Endodermal cell (in vitro differentiated cells): Measurements from ENCODE around the gene TLNRD1. TPM values are rescaled to one million over a fixed set of nuclear protein-coding genes. Genes with fewer than 3 reads are reported as not detected.

Source experiments
- DNase-seq: peaks from one replicate; pipeline ENCODE4 v3.0.0-alpha.2; 2017
- H3K27ac ChIP-seq: 2 replicates; pipeline ENCODE4 v1.5.1; 2013; ENCODE audit warnings: mild to moderate bottlenecking, low read depth, low read length, moderate library complexity
- H3K27me3 ChIP-seq: 2 replicates; pipeline ENCODE4 v1.6.1; 2013; ENCODE audit warnings: mild to moderate bottlenecking, low read length, moderate library complexity; ENCODE audit not compliant: insufficient read depth, control insufficient read depth, poor library complexity, severe bottlenecking
- H3K36me3 ChIP-seq: 2 replicates; pipeline ENCODE4 v1.7.0; 2013; ENCODE audit warnings: mild to moderate bottlenecking, low read length, moderate library complexity; ENCODE audit not compliant: control insufficient read depth, insufficient read depth
- H3K4me1 ChIP-seq: one replicate; pipeline ENCODE4 v1.7.0; 2013; ENCODE audit warnings: low read length; ENCODE audit not compliant: control insufficient read depth, insufficient read depth
- H3K4me3 ChIP-seq: 2 replicates; pipeline ENCODE4 v1.5.1; 2013; ENCODE audit warnings: mild to moderate bottlenecking, low read length, moderate library complexity
- H3K9ac ChIP-seq: 2 replicates; pipeline ENCODE4 v1.6.1; 2013; ENCODE audit warnings: mild to moderate bottlenecking, low read length, moderate library complexity; ENCODE audit not compliant: poor library complexity, severe bottlenecking; ENCODE audit errors: extremely low read depth
- H3K9me3 ChIP-seq: 2 replicates; pipeline ENCODE4 v1.6.1; 2013; ENCODE audit warnings: mild to moderate bottlenecking, low read length, moderate library complexity; ENCODE audit not compliant: control insufficient read depth
- H3K27ac Mint-ChIP-seq: 2 replicates; pipeline ENCODE4 v1.8.0; 2020; ENCODE audit warnings: mixed read lengths
- H3K27me3 Mint-ChIP-seq: 2 replicates; pipeline ENCODE4 v1.8.0; 2021; ENCODE audit warnings: mild to moderate bottlenecking, mixed read lengths; ENCODE audit not compliant: insufficient read depth
- H3K36me3 Mint-ChIP-seq: 2 replicates; pipeline ENCODE4 v1.8.0; 2020; ENCODE audit warnings: low read depth, mixed read lengths
- H3K4me1 Mint-ChIP-seq: 2 replicates; pipeline ENCODE4 v1.8.0; 2020; ENCODE audit warnings: mixed read lengths
- H3K4me3 Mint-ChIP-seq: 2 replicates; pipeline ENCODE4 v1.8.0; 2020; ENCODE audit warnings: mild to moderate bottlenecking, moderate library complexity, mixed read lengths
- H3K9me3 Mint-ChIP-seq: 2 replicates; pipeline ENCODE4 v1.8.0; 2020; ENCODE audit warnings: mild to moderate bottlenecking, mixed read lengths
- WGBS, 2 experiments: methylation state at CpG; one replicate each; pipeline versions ENCODE4 v1.1.5 to v1.1.7; 2013; ENCODE audit warnings: missing lambda C conversion rate in 2 of 2, mixed read lengths in 1 of 2; ENCODE audit not compliant: insufficient coverage in 1 of 2, insufficient read length in 1 of 2; 5-methylcytosine and 5-hydroxymethylcytosine counted together
- total RNA-seq, 2 donors: library from RNA; stranded (reverse); fragmentation: NEBNext Ultra II Directional in 1 of 2; extraction: Animal tissue kit (Norgen Biotek cat#: 25700) in 1 of 2; gene quantifications; 2 replicates in 1 of 2; 3 replicates in 1 of 2; pipeline ENCODE4 v1.2.1, GENCODE V29; 2021
- TF ChIP-seq, protein P1 (sequence below): fragments of 200-600 bp; sonication (generic); conservative IDR thresholded peaks from 2 replicates; pipeline ENCODE4 v1.5.0; 2021; ENCODE audit warnings: antibody characterized with exemption, mild to moderate bottlenecking

TLNRD1 gene
- total RNA-seq, 2 donors from 2014 or later = 25.1 to 28.2 TPM

DNA sequence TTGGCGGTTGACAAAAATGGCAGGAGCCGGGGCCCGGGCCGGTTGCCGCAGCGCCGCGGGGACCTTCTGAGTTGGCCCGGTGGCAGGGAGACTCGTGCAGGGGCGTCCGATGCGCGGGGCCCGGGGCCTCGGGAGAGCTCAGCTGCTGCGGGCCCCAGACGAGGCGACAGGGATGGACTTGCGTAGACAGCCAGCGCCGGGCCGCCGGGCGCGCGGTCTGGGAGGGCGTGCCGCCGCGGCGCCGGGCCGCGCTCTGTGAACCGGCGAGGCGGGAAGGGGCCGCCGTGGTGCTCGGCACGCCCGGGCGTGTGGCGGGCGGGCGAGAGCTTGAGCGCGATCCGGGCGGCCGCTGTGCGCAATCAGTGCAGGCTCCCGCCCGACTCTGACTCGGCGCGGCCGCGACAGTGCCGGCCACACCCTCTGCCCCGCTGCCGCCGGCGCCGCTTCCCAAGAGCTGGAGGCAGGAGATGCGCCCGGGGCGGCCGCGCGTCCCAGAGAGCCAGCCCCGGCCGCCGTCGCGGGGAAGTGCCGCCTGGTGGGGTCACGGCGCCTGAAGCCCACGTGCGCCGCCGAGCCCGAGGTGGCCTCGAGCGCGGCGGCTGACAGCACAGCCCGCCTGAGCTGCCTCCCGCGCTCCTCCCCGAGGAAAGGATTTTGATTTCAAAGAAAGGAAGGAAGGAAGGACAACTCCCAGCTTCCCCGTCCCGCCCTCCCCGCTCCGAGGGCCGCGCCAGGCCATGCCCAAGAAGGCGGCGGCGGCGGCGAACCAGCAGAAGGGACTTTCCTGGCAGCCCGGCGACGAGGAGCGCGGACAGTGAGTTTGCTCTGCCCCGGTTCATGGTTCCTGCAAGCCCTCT, 657 bp downstream of the TLNRD1 start:
- WGBS, 2 experiments = 0% methylated on average over 29 to 110 of the region's 110 CpGs
- TF ChIP-seq, protein P1, sequence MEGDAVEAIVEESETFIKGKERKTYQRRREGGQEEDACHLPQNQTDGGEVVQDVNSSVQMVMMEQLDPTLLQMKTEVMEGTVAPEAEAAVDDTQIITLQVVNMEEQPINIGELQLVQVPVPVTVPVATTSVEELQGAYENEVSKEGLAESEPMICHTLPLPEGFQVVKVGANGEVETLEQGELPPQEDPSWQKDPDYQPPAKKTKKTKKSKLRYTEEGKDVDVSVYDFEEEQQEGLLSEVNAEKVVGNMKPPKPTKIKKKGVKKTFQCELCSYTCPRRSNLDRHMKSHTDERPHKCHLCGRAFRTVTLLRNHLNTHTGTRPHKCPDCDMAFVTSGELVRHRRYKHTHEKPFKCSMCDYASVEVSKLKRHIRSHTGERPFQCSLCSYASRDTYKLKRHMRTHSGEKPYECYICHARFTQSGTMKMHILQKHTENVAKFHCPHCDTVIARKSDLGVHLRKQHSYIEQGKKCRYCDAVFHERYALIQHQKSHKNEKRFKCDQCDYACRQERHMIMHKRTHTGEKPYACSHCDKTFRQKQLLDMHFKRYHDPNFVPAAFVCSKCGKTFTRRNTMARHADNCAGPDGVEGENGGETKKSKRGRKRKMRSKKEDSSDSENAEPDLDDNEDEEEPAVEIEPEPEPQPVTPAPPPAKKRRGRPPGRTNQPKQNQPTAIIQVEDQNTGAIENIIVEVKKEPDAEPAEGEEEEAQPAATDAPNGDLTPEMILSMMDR = no peak
- H3K9ac ChIP-seq = peak overlapping the region; percentile 90

DNA sequence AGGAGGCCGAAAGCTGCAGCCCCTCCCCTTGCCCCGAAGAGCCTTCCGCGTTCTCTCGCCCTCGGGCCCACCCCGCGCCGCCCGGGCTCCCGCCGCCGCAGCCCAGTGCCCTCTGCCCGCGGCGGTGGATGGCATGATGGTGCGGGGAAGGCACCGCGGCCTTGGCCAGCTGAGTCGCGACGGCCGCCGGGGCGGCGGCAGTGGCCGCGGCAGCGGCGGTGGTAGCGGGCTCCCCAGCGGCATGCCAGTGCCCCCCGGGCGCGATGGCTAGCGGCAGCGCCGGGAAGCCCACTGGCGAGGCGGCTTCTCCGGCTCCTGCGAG, 1.2 kb downstream of the TLNRD1 start:
- peaks cover 3% of the 10 kb centered on the region for H3K27me3 Mint-ChIP-seq

More for the DNA sequence above, 657 bp downstream of the TLNRD1 start:
- DNase-seq = peak; percentile 78
- H3K27ac ChIP-seq = peak overlapping the region; percentile 87
- Mint-ChIP-seq H3K27me3 (peaks cover 3% of the 10 kb centered on the region), H3K4me1 (peaks cover 12% of the 10 kb centered on the region), H3K9me3 (no peaks in the 10 kb centered on the region), H3K4me3 (peak overlapping the region; percentile 85), H3K36me3 (peaks cover 16% of the 10 kb centered on the region), H3K27ac (no peak overlapping the region)
- peaks cover 6% of the 10 kb centered on the region for H3K36me3 ChIP-seq
- H3K9me3 ChIP-seq = no peaks in the 10 kb centered on the region
- no peaks in the 10 kb centered on the region for H3K27me3 ChIP-seq
- H3K4me1 ChIP-seq = no peaks in the 10 kb centered on the region
- H3K4me3 ChIP-seq = peak overlapping the region; percentile 94

DNA sequence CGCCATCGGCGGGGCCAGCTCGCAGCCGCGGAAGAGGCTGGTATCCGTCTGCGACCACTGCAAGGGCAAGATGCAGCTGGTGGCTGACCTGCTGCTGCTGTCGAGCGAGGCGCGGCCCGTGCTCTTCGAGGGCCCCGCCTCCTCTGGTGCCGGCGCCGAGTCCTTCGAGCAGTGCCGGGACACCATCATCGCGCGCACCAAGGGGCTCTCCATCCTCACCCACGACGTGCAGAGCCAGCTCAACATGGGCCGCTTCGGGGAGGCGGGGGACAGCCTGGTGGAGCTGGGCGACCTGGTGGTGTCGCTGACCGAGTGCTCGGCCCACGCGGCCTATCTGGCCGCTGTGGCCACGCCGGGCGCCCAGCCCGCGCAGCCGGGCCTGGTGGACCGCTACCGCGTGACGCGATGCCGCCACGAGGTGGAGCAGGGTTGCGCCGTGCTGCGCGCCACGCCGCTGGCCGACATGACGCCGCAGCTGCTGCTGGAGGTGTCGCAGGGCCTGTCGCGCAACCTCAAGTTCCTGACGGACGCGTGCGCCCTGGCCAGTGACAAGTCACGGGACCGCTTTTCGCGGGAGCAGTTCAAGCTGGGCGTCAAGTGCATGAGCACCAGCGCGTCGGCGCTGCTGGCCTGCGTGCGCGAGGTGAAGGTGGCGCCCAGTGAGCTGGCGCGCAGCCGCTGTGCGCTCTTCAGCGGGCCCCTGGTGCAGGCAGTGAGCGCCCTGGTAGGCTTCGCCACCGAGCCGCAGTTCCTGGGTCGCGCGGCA, 1.8 kb downstream of the TLNRD1 start:
- H3K27ac Mint-ChIP-seq = no peak overlapping the region
- Histone ChIP-seq H3K27me3 (no peaks in the 10 kb centered on the region), H3K4me1 (no peaks in the 10 kb centered on the region), H3K9ac (no peak overlapping the region), H3K9me3 (no peaks in the 10 kb centered on the region), H3K36me3 (peaks cover 6% of the 10 kb centered on the region), H3K27ac (no peak overlapping the region), H3K4me3 (peak overlapping the region; percentile 94)
- DNase-seq = peak; percentile 73
- peak overlapping the region; percentile 85 for H3K4me3 Mint-ChIP-seq
- TF ChIP-seq, protein P1 = no peak
- peaks cover 3% of the 10 kb centered on the region for H3K27me3 Mint-ChIP-seq
- 68 to 82% methylated on average over 58 to 89 of the region's 89 CpGs for WGBS, 2 experiments
- peaks cover 12% of the 10 kb centered on the region for H3K4me1 Mint-ChIP-seq
- no peaks in the 10 kb centered on the region for H3K9me3 Mint-ChIP-seq
- peaks cover 16% of the 10 kb centered on the region for H3K36me3 Mint-ChIP-seq

More for the DNA sequence above, 1.2 kb downstream of the TLNRD1 start:
- Mint-ChIP-seq H3K36me3 (peaks cover 16% of the 10 kb centered on the region), H3K4me3 (peak overlapping the region; percentile 85), H3K9me3 (no peaks in the 10 kb centered on the region), H3K27ac (no peak overlapping the region), H3K4me1 (peaks cover 12% of the 10 kb centered on the region)
- Histone ChIP-seq H3K27me3 (no peaks in the 10 kb centered on the region), H3K4me1 (no peaks in the 10 kb centered on the region), H3K9ac (no peak overlapping the region), H3K9me3 (no peaks in the 10 kb centered on the region), H3K27ac (no peak overlapping the region), H3K36me3 (peaks cover 6% of the 10 kb centered on the region), H3K4me3 (peak overlapping the region; percentile 94)
- DNase-seq = no peak
- TF ChIP-seq, protein P1 = no peak
- 0 to 2% methylated on average over 1 to 42 of the region's 42 CpGs for WGBS, 2 experiments
